Measurements from ENCODE around the gene ERICH3.

- TF ChIP-seq CTCF (IDR thresholded peaks at IDR 0.05; ENCODE audit: low read depth, low read length, poor library complexity, severe bottlenecking) (no peak), EZH2phosphoT487 (IDR thresholded peaks at IDR 0.05; ENCODE audit: borderline replicate concordance, low read length) (no peak)
Measured at GRCh38 chr1:74523873-74524480, 149.6 kb downstream of the ERICH3 start.
